OCI-LY3 (cell line): ENCODE measurements around the gene SAMM50.
A peak's percentile ranks its signal among the peaks of the same experiment; 100 is the strongest.

Experiments
- H2AFZ ChIP-seq: fragments of 200-600, 300-600 bp; shearing (Covaris generic); 2 replicates; pipeline ENCODE4 v1.6.0; 2014; ENCODE audit warnings: antibody characterized with exemption, low read depth, low read length
- H3K27ac ChIP-seq: fragments of 200-600, 300-600 bp; sonication (generic); 2 replicates; pipeline ENCODE4 v1.5.1; 2014; ENCODE audit warnings: mild to moderate bottlenecking, low read length, moderate library complexity, mixed read lengths
- H3K27me3 ChIP-seq: fragments of 200-600, 300-600 bp; sonication (generic); 2 replicates; pipeline ENCODE4 v1.6.1; 2014; ENCODE audit warnings: low read depth, low read length, mixed read lengths
- H3K36me3 ChIP-seq: fragments of 200-600, 300-600 bp; sonication (generic); replicated peaks from 2 replicates; pipeline ENCODE3; 2014; ENCODE audit warnings: low read depth, low read length, mixed read lengths
- H3K4me1 ChIP-seq: fragments of 300-600, 200-600 bp; sonication (generic); 2 replicates; pipeline ENCODE4 v1.6.1; 2014; ENCODE audit warnings: low read length, mixed read lengths
- H3K4me2 ChIP-seq: fragments of 200-600, 300-600 bp; sonication (generic); 2 replicates; pipeline ENCODE4 v1.6.1; 2014; ENCODE audit warnings: low read length, mixed read lengths
- H3K4me3 ChIP-seq: fragments of 300-600, 200-600 bp; sonication (generic); 2 replicates; pipeline ENCODE4 v1.5.1; 2014; ENCODE audit warnings: antibody characterized with exemption, mild to moderate bottlenecking, low read length, moderate library complexity
- H3K79me2 ChIP-seq: fragments of 300-600, 200-600 bp; shearing (Covaris generic); 2 replicates; pipeline ENCODE4 v1.6.1; 2014; ENCODE audit warnings: mild to moderate bottlenecking, low read length, mixed read lengths
- H3K9ac ChIP-seq: fragments of 300-600, 200-600 bp; shearing (Covaris generic); 2 replicates; pipeline ENCODE4 v1.6.0; 2014; ENCODE audit warnings: mild to moderate bottlenecking, low read length, moderate library complexity
- H3K9me3 ChIP-seq: fragments of 200-600, 300-600 bp; shearing (Covaris generic); 2 replicates; pipeline ENCODE4 v1.6.1; 2014; ENCODE audit warnings: low read length, mixed read lengths; ENCODE audit not compliant: insufficient read depth
- H4K20me1 ChIP-seq: fragments of 200-600, 300-600 bp; sonication (generic); 2 replicates; pipeline ENCODE4 v1.6.1; 2016; ENCODE audit warnings: low read length, mixed read lengths; ENCODE audit not compliant: insufficient read depth
- EZH2phosphoT487 ChIP-seq: fragments of 200-600 bp; shearing (Covaris generic); IDR thresholded peaks from 2 replicates; pipeline ENCODE4 v1.6.1; 2018; ENCODE audit warnings: antibody characterized with exemption, mixed run types, low read depth
- TF ChIP-seq, protein P1 (sequence below): fragments of 200-600, 300-600 bp; sonication (generic); IDR thresholded peaks from 2 replicates; pipeline ENCODE4 v1.5.1; 2014; ENCODE audit warnings: antibody characterized with exemption, low read length, low read depth

SAMM50 gene

DNA sequence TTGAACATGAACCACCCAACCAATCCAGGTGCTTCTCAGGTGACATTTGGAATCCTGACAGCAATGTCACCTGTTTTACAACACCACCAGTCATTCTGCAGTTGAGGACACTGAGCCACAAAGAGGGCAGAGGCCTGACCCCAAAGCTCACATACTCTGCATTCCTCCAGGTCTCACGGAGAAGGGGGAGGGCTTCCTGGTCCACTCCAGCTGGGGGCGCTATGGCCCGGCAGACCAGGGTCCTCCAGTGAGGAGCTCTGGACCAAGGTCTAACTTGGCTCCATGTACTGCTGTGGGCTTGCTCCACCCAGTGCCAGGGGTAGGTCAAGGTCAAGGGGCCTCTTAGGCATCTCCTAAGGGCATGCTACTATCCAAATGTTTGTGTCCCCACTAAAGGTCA lies 33.1 kb upstream of the SAMM50 start:
- H3K4me3 ChIP-seq: no peak overlapping the region
- H3K9ac ChIP-seq: no peak overlapping the region
- TF ChIP-seq, protein P1, sequence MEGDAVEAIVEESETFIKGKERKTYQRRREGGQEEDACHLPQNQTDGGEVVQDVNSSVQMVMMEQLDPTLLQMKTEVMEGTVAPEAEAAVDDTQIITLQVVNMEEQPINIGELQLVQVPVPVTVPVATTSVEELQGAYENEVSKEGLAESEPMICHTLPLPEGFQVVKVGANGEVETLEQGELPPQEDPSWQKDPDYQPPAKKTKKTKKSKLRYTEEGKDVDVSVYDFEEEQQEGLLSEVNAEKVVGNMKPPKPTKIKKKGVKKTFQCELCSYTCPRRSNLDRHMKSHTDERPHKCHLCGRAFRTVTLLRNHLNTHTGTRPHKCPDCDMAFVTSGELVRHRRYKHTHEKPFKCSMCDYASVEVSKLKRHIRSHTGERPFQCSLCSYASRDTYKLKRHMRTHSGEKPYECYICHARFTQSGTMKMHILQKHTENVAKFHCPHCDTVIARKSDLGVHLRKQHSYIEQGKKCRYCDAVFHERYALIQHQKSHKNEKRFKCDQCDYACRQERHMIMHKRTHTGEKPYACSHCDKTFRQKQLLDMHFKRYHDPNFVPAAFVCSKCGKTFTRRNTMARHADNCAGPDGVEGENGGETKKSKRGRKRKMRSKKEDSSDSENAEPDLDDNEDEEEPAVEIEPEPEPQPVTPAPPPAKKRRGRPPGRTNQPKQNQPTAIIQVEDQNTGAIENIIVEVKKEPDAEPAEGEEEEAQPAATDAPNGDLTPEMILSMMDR: peak; percentile 20; the same call in 1 of the 2 replicates
- TF ChIP-seq EZH2phosphoT487: no peak
- no peaks in the 10 kb centered on the region for H4K20me1 ChIP-seq
- no peaks in the 10 kb centered on the region for H3K4me1 ChIP-seq
- no peak overlapping the region for H2AFZ ChIP-seq
- no peaks in the 10 kb centered on the region for H3K36me3 ChIP-seq
- no peaks in the 10 kb centered on the region for H3K79me2 ChIP-seq
- no peaks in the 10 kb centered on the region for H3K9me3 ChIP-seq
- no peak overlapping the region for H3K27ac ChIP-seq
- no peak overlapping the region for H3K4me2 ChIP-seq
- H3K27me3 ChIP-seq: peaks cover 3% of the 10 kb centered on the region; the same call in 1 of the 2 replicates

DNA sequence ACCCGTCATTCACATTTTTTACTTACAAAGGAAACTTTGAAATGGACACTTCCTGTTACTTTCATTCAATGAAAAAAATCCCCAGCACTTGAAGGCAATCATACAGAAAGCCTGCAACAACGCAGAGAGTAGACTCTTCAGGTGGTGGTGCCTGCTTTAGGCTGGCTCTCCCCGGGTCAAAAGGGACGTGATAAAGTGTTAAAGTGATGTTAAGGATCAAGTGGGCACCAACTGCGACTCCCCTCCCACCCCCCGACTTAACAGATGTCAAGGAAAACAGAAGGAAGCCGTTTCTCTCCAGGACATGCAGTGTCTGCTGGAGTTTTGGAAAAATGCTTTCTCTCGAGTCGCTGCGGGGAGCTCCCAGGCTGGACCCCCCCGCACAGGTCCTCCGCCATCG lies 32.1 kb upstream of the SAMM50 start:
- H2AFZ ChIP-seq: no peak overlapping the region
- H3K4me3 ChIP-seq: no peak overlapping the region
- H3K27ac ChIP-seq: no peak overlapping the region

DNA sequence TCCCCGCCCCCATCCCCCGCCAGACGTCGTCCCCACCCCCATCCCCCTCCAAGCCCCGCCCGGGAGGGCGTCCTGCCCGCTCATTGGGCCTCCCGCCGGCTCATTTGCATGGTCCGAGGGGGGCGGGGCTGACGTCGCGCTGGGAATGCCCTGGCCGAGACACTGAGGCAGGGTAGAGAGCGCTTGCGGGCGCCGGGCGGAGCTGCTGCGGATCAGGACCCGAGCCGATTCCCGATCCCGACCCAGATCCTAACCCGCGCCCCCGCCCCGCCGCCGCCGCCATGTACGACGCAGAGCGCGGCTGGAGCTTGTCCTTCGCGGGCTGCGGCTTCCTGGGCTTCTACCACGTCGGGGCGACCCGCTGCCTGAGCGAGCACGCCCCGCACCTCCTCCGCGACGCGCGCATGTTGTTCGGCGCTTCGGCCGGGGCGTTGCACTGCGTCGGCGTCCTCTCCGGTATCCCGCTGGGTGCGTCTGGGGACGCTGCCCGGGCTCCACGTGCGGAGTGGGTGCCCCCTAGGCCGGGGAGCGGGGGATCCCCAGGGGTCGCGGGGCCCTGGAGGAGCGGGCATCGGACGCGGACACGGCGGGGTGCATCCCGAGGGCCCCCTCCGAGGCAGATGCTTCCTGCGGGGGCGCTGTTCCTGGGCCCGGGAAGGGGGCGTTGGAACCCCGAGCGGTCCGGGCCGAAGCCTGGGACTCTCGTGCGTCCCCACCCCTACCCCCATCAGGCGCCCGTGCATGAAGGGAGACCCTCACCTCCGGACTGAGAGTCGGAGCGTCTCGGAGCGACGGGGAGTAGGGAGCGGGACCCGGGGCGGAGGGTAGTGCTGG lies 31.4 kb upstream of the SAMM50 start, which contains the start of gene PNPLA3:
TSS of gene PNPLA3 (plus strand) at position 175 of the 834 bp plus-strand sequence. CDS start at position 282, 107 bp downstream.
- Histone ChIP-seq H3K27ac (no peak within 1 kb of the TSS), H2AFZ (no peak within 1 kb of the TSS), H3K9me3 (no peaks in the 10 kb centered on the region), H3K4me3 (no peak within 1 kb of the TSS), H3K27me3 (0 out of 2 replicates have a peak, but pooled peaks cover 3% of the 10 kb centered on the region), H3K79me2 (no peaks in the 10 kb centered on the region), H3K4me1 (no peaks in the 10 kb centered on the region), H3K9ac (no peak within 1 kb of the TSS), H3K4me2 (no peak within 1 kb of the TSS), H4K20me1 (no peaks in the 10 kb centered on the region), H3K36me3 (no peaks in the 10 kb centered on the region)
- TF ChIP-seq EZH2phosphoT487: no peak
- TF ChIP-seq, protein P1: no peak

More for the DNA sequence above, 32.1 kb upstream of the SAMM50 start:
- H3K79me2 ChIP-seq: no peaks in the 10 kb centered on the region
- no peaks in the 10 kb centered on the region for H3K36me3 ChIP-seq
- no peak overlapping the region for H3K4me2 ChIP-seq
- no peak for TF ChIP-seq EZH2phosphoT487
- TF ChIP-seq, protein P1: no peak
- no peaks in the 10 kb centered on the region for H3K4me1 ChIP-seq
- no peaks in the 10 kb centered on the region for H4K20me1 ChIP-seq
- no peak overlapping the region for H3K9ac ChIP-seq
- H3K27me3 ChIP-seq: peaks cover 3% of the 10 kb centered on the region; the same call in 1 of the 2 replicates
- H3K9me3 ChIP-seq: no peaks in the 10 kb centered on the region

DNA sequence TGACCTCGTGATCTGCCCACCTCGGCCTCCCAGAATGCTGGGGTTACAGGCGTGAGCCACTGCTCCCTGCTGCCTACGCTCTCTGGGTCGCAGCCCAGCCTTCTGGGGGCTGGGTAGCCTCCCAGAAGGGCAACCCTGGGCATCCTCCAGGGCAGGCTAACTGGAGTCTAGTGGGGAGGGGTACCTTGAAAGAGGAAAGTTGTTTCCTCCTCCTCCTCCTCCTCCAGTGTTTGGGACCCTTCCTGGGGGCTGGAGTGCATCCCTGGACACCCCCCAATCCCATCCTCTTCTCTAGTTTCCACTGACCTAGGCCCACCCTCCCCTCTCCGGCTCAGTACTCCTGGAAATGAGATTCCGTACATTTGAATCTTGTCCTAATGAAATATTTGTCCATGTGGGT lies 30.4 kb upstream of the SAMM50 start:
- H3K9ac ChIP-seq: no peak overlapping the region
- no peak overlapping the region for H2AFZ ChIP-seq
- 0 out of 2 replicates have a peak, but pooled peaks cover 2% of the 10 kb centered on the region for H3K27me3 ChIP-seq
- no peaks in the 10 kb centered on the region for H3K9me3 ChIP-seq
- no peak for TF ChIP-seq EZH2phosphoT487
- TF ChIP-seq, protein P1: no peak
- H4K20me1 ChIP-seq: no peaks in the 10 kb centered on the region
- no peaks in the 10 kb centered on the region for H3K36me3 ChIP-seq
- H3K4me1 ChIP-seq: no peaks in the 10 kb centered on the region
- no peaks in the 10 kb centered on the region for H3K79me2 ChIP-seq
- H3K4me3 ChIP-seq: no peak overlapping the region
- H3K27ac ChIP-seq: no peak overlapping the region
- H3K4me2 ChIP-seq: no peak overlapping the region
